ENCODE results near the gene EDN1. TPM values are rescaled to one million over a fixed set of nuclear protein-coding genes. Genes with fewer than 3 reads are reported as not detected.

EDN1 gene
- total and polyA plus RNA-seq, 2 of the 4 experiments (the other 2 are of a cell fraction), result 5.6 to 9.0 TPM

GRCh38 chr6:12327988-12328387, 37.8 kb downstream of the EDN1 start:
- ATAC-seq (ENCODE audit: low read depth) (no peak), DNase-seq (no peak)
- Histone ChIP-seq H2AK9ac (replicated peaks; ENCODE audit: low read depth, low read length, poor library complexity) (no peak overlapping the region), H2BK120ac (ENCODE audit: low read depth, low read length) (peak overlapping the region; percentile 9; the same call in 1 of the 2 replicates), H3K18ac (ENCODE audit: low read depth, low read length) (no peak overlapping the region), H3K27ac (ENCODE audit: insufficient read depth, low read length) (no peak overlapping the region), H2AK5ac (ENCODE audit: low read depth, low read length) (0 out of 2 replicates have a peak overlapping the region, but pooled peaks have one; percentile 69), H3K9ac (ENCODE audit: low read depth, low read length) (no peak overlapping the region), H3K4ac (ENCODE audit: low read depth, low read length) (0 out of 2 replicates have a peak overlapping the region, but pooled peaks have one; percentile 5), H3K9me3 (ENCODE audit: control insufficient read depth, insufficient read depth, low read length) (no peaks in the 10 kb centered on the region), H3K4me1 (ENCODE audit: control insufficient read depth, insufficient read depth, low read length) (no peaks in the 10 kb centered on the region; the same call in 1 of the 2 replicates), H4K91ac (ENCODE audit: insufficient read depth, low read depth, low read length) (0 out of 2 replicates have a peak overlapping the region, but pooled peaks have one; percentile 54), H4K20me1 (ENCODE audit: insufficient read depth, low read length) (no peaks in the 10 kb centered on the region), H3K27me3 (ENCODE audit: control insufficient read depth, insufficient read depth, low read length) (no peaks in the 10 kb centered on the region), H3K79me1 (ENCODE audit: low read depth in 1 of 2, low read length in 2 of 2) (no peaks in the 10 kb centered on the region), H2AFZ (replicated peaks; ENCODE audit: low read length, poor library complexity) (no peak overlapping the region), H3K23ac (ENCODE audit: low read depth, low read length) (no peak overlapping the region), H3K4me2 (ENCODE audit: low read depth, low read length) (no peak overlapping the region), H4K8ac (ENCODE audit: low read depth in 2 of 2, low read length in 2 of 2) (0 out of 4 replicates have a peak overlapping the region, but pooled peaks of 1 of the 2 experiments have one; percentile 12), H3K4me3 (ENCODE audit: insufficient read depth, low read depth, low read length) (no peak overlapping the region), H3K14ac (replicated peaks; ENCODE audit: low read depth, low read length) (no peak overlapping the region), H2BK20ac (ENCODE audit: low read depth, low read length) (no peak overlapping the region), H3K56ac (ENCODE audit: extremely low read depth, insufficient read depth, low read length) (no peak overlapping the region), H4K5ac (ENCODE audit: low read depth, low read length) (peak overlapping the region; percentile 59; the same call in 1 of the 2 replicates), H2BK15ac (ENCODE audit: low read depth, low read length) (no peak overlapping the region; the same call in 2 of the 3 replicates), H3K9me1 (ENCODE audit: insufficient read depth, low read length) (no peaks in the 10 kb centered on the region), H3K36me3 (ENCODE audit: control insufficient read depth, insufficient read depth, low read length) (no peaks in the 10 kb centered on the region), H2BK5ac (ENCODE audit: low read depth, low read length, poor library complexity, severe bottlenecking) (no peak overlapping the region)
- in situ Hi-C loops (cut with MboI; ENCODE audit: low sequenced_read_pairs) (no loop called here), dilution Hi-C loops (cut with HindIII; ENCODE audit: low sequenced_read_pairs, unreplicated experiment) (no loop called here), intact Hi-C loops (cut with micrococcal nuclease) (no loop called here)
- CTCF ChIA-PET, result interaction anchor here (1.0 kb wide), 1 partner anchor 151 kb away, joined by 3 read pairs; no protein-coding TSS in a partner anchor
- TF ChIP-seq MAFK (IDR thresholded peaks at IDR 0.05; ENCODE audit: low read depth, low read length) (no peak), SMC3 (IDR thresholded peaks at IDR 0.05; ENCODE audit: low read depth, low read length) (no peak), CTCF (conservative IDR thresholded peaks at IDR 0.05; ENCODE audit: low read depth, low read length) (no peak), POLR2A (IDR thresholded peaks at IDR 0.05; ENCODE audit: low read depth, low read length) (no peak), MXI1 (IDR thresholded peaks at IDR 0.05; ENCODE audit: borderline replicate concordance, low read depth, low read length) (no peak), FOS (IDR thresholded peaks at IDR 0.05; ENCODE audit: low read depth, low read length) (no peak), USF2 (IDR thresholded peaks at IDR 0.05; ENCODE audit: low read depth, low read length) (no peak), RFX5 (IDR thresholded peaks at IDR 0.05; ENCODE audit: low read depth, low read length) (no peak), ELK1 (IDR thresholded peaks at IDR 0.05; ENCODE audit: borderline replicate concordance, low read depth, low read length) (no peak), CHD1 (IDR thresholded peaks at IDR 0.05; ENCODE audit: low read depth, low read length) (no peak), CEBPB (IDR thresholded peaks at IDR 0.05; ENCODE audit: low read depth, low read length) (no peak), NFE2L2 (IDR thresholded peaks at IDR 0.05; ENCODE audit: low read depth, low read length) (no peak)
- POLR2A ChIA-PET (ENCODE audit: unreplicated experiment), result no interaction called here
- no CpG with 5 or more reads among the region's 4 CpGs for WGBS, 2 experiments (ENCODE audit: extremely low coverage in 2 of 2, insufficient read length in 1 of 2)
- BruUV-seq (replicated peaks), result no TSS peak

Data from IMR-90 (cell line).